ENCODE measurements around the gene RIF1.

- TF ChIP-seq CTCF (IDR thresholded peaks at IDR 0.05 in 4 of 5, conservative IDR thresholded peaks at IDR 0.05 in 1 of 5) (no peak), POLR2A (IDR thresholded peaks at IDR 0.05) (no peak)
Measured at GRCh38 chr2:151486053-151486452, 76.4 kb downstream of the RIF1 start.

Measured in gastrocnemius medialis (tissue), 4 donors.